ENCODE data around the gene EXOC6B.

The EXOC6B gene

DNA sequence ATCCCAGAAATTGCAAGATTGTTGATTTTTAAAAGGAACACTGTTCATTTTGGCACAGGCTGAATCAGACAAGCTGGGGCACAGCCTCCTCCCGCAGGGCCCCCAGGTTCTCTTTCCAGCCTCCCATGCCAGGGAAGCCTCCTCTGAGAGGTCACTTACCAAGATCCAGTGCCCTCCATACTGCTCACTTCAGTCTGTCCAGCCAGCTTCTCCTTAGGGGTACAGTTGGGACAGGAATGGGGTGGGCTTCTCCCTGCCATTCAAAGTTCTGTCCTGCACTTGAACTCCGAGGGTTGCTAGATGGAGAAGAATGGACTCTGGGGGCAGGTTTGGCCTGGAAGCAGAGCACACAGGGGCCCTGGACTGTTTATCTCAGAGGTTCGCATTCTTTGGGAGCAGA is 670.7 kb downstream of the EXOC6B start:
- no peak for DNase-seq

GRCh38 chr2:72154386-72154975 is 671.4 kb downstream of the EXOC6B start:
- DNase-seq: no peak

- no peak for DNase-seq
These were observed 671.9 kb downstream of the EXOC6B start for GRCh38 chr2:72153924-72154323.

GRCh38 chr2:72153026-72153791 is 672.6 kb downstream of the EXOC6B start:
- DNase-seq: no peak

DNA sequence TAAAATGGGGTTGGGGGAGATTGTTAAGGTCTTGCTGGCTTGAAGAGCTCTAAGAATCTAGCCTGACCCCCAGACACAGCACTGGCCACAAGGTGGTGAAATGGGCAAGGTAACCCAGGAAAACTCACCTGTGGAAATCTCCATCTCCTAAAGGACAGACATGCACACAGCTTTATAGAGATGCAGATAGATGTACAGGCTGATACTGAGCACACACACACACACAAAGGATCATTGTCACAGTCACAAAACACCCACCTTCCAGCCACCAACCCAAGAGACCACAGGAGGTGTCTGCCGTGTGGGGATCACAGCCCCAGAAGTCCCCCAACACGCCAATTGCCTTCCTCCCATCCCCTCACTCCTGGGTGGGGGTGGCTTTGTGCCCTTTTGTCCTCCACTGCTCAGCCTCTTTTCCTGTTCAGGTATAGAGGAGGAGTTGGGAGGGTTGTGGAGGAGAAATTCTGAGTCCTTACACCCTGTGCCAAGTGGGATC is 674.9 kb downstream of the EXOC6B start:
- no peak for DNase-seq

DNA sequence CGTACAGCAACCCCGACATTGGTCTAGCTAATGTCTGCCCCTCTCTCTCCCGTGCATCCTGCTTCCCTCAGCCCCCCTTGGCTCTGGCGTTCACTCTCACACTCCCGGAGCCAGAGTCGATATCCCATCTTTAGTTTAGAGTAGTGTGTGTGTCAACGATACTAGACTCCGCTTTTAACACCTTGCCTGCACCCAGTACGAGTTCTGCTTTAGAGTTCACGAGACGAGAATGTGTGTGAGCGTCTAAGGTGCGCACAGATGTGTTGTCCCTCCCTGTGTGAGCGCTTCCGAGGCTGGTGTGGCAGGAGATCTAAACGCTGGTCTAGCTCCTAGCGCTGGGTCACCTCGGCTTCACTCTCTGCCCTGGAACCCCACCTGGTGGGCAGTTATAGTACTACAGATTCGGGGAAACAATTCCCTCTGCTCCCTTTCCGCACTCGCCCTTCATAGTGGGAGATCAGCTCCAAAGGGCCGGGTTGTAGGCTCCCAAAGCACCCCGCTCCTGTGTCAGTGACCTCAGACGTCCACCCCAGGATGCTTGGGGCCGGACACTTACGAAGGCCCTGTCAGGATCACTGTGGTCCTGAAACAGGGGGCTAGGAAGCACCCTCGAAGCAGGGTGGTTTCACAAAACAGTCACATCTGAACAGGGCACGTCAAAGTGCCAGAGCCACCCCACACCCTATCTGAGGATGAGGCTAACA is 675.5 kb downstream of the EXOC6B start:
- DNase-seq: peak; percentile 82

- DNase-seq: no peak
These were observed 676.2 kb downstream of the EXOC6B start for GRCh38 chr2:72149556-72150156.

- peak; percentile 29 for DNase-seq
These were observed 676.8 kb downstream of the EXOC6B start for GRCh38 chr2:72148837-72149555.

- no peak for DNase-seq
These were observed 677.6 kb downstream of the EXOC6B start for GRCh38 chr2:72148003-72148836.

DNA sequence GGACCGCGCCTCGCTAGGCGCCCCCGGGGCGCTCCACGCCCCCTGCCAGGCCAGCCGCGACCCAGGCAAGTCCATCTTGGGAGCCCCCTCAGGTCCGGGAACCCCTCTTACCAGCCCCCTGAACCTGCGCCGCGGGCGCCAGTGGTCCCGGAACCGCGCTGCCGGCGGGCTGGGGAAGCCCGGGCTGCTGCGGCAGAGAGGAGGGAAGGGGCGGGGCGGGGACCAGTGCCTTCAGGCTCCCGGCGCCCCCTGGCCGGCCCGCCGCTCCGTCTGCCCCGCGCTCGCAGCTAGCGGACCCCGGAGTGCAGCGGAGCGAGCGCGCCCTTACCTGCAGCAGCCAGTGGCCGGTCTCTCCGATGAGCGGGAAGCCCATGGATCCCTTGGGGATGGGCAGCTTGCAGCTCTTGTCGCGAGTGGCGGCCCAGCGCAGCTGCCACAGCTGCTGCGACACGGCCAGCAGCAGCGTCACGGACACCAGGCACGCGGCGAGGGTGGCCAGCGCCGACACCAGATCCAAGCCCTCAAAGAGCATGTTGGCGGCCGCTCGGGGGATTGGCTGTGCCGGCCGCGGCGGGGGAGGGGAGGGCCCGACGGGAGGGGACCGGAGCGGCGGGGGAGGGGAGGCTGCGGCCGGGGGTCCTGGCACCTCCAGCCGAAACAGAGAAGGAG is 678.4 kb downstream of the EXOC6B start, which contains the start of gene CYP26B1:
TSS of gene CYP26B1 (minus strand) at position 560 of the 669 bp plus-strand sequence. CDS start at position 532, 28 bp downstream.
- DNase-seq: no peak

- DNase-seq: no peak
These were observed 679.2 kb downstream of the EXOC6B start for GRCh38 chr2:72146347-72147302.

GRCh38 chr2:72145658-72146329 is 680.0 kb downstream of the EXOC6B start:
- no peak for DNase-seq

- DNase-seq: no peak
These were observed 680.6 kb downstream of the EXOC6B start for GRCh38 chr2:72145289-72145657.

DNA sequence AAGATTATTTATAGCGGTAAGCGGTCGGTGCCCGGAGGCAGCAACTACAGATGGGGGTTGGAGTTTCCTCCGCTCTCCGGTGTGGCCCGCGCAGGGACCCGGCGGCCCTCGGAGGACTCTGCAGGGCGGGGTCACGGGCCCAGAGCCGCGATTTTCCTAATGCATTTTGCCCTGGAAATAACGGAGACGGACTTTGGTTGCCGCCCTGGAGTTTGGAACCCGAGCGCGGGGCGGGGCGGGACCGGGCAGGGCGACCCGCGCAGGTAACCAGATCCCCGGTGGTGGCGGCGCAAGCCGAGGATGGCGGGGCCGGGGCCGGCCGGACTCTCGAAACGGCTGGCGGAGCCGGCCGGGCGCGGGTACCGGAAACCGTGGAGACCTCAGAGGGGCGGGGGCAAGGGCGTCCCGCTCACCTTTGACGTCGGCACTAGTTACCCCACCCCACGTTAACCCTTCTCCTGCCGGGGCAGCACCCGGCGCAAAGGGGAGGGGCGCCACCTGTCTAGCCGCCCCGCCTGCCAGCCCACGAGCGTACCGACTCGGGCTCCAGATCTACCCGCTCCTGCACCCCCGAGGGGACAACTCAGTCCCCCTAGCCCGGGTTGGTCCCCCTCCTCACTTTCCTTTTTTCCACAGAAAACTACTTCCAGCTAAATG is 681.1 kb downstream of the EXOC6B start:
- no peak for DNase-seq

- no peak for DNase-seq
These were observed 681.6 kb downstream of the EXOC6B start for GRCh38 chr2:72144274-72144631.

DNA sequence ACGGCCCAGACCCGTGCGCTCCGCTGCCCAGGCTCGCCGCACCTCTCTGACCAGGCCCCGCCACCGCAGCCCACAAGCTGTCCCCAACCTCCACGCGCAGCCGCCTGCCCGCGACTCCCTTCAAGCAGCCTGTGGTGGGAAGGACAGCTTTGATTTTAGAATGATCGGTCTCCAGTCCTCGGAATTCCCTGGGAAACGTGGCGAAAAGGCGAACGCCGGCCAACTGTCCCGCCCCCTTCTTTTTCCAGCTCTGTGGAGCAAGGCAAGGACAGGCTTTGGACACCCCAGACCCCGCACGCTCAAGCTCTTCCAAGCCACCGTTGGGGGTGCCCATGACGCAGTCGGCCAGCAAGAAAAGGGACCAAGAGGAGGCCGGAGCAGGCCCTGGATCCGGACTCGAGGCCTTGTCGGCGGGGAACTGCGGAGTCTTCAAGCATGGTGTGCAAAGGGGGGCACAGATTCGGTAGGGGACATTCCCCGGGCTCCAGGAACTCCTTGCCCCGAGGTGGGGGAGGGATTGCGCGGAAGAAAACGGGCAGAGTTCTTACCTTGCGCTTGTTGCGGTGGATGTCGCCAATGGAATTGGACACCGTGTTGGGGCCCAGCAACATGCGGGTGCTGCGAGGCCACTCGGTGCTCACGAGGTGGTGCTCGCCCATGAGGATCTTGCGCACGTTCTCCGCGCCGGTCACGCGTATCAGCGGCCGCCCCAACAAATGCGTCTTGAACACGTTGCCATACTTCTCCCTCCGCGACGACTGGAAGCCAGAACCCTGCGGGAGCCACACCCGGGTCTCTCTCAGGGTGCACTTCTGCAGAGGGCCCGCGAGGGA is 682.2 kb downstream of the EXOC6B start:
- DNase-seq: no peak

DNA sequence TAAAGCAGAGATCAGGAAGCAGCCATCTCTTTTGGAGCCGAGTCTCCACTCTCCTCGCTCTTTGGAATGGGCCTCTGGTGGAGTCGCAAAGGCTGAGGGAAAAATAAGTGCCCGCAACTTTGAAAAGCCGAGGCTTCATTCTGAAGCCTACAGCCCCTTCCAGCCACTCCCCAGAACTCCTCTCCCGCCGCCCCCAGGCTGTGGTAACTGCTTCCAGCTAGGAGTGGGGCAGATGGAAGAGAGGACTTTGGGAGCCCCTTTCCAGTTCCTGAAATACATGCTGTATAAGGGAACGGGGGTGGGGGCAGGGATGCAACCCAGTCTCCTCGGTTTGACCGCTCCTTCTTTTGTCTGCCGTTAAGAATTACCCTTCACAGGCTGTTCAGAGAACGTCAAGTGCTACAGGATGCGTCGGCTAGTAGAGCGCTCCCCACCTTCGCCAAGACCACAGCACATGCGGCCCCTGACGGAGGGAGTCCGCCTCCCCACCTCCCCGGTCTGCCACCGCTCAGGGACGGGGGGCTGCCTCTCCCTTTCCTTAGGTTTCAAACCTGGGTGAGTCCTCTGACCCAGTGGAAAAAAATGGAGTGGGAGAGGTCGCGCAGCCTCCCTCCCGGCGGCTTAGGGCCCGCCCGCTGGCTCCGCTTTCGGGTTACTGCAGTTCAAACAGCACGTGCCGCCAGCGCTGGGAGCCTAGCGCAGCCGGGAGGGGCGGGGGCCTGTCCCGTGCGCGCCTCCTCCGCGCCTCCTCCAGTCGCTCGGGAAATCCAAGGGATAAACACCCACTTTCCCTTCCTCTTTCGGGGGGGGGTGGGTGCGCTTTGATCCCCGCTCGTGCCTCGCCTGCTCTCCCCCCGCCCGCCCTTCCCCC is 683.0 kb downstream of the EXOC6B start:
- DNase-seq: no peak
